Measurements from ENCODE around the gene TNS1. TPM values are rescaled to one million over a fixed set of nuclear protein-coding genes. Genes with fewer than 3 reads are reported as not detected.
"Not testable (repeated sequence)": the region's sequence is repeated elsewhere in the genome, so short reads cannot be mapped to it uniquely, and the experiment has no call there.

Gene TNS1
- total and polyA plus RNA-seq, 10 of the 15 experiments (the other 5 are each of a cell fraction or from before 2014, with no cell fraction given), result 0.05 to 0.44 TPM; not detected in 8

DNA sequence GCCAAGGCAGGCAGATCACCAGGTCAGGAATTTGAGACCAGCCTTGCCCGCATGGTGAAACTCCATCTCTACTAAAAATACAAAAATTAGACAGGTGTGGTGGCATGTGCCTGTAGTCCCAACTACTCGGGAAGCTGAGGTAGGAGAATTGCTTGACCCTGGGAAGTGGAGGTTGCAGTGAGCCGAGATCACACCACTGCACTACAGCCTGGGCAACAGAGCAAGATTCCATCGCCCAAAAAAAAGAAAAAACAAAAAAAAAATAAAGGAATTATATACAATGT is 16.0 kb upstream of the TNS1 start:
- DNase-seq (ENCODE audit: low read depth, low spot score); H3K79me2 ChIP-seq (ENCODE audit: control insufficient read depth, insufficient read depth, low read length); ATAC-seq; H3K36me3 ChIP-seq (ENCODE audit: control insufficient read depth in 2 of 2, insufficient read depth in 2 of 2, low read length in 1 of 2); H3K9me3 ChIP-seq (replicated peaks; ENCODE audit: control insufficient read depth, insufficient read depth, low read length); H3K4me2 ChIP-seq (ENCODE audit: control insufficient read depth, insufficient read depth); H2AFZ ChIP-seq (ENCODE audit: control insufficient read depth, low read depth, low read length); BruUV-seq (replicated peaks); FAIRE-seq; H3K27ac ChIP-seq (ENCODE audit: control insufficient read depth, insufficient read depth); CTCF ChIA-PET; intact Hi-C loops (cut with micrococcal nuclease; ENCODE audit: unreplicated experiment); H3K9ac ChIP-seq (ENCODE audit: control insufficient read depth, insufficient read depth, low read length); RAD21 ChIA-PET (ENCODE audit: unreplicated experiment); POLR2A ChIA-PET; H3K4me3 ChIP-seq; H3K27me3 ChIP-seq (replicated peaks in 1 of 2; ENCODE audit: control insufficient read depth in 2 of 2, insufficient read depth in 2 of 2, low read length in 1 of 2); H4K20me1 ChIP-seq (ENCODE audit: control insufficient read depth, insufficient read depth); in situ Hi-C loops (cut with MboI); H3K4me1 ChIP-seq (ENCODE audit: control insufficient read depth, insufficient read depth, low read length): not testable (repeated sequence)
- WGBS (ENCODE audit: insufficient coverage, insufficient replicate concordance, low lambda C conversion rate, missing lambda C conversion rate), result 17% methylated on average over 4 of the region's 4 CpGs
- SMC1A ChIA-PET (ENCODE audit: uncharacterized antibody, unreplicated experiment), result interaction anchor here (0.7 kb wide), 1 partner anchor 19 kb away, joined by 3 read pairs; no protein-coding TSS in a partner anchor

DNA sequence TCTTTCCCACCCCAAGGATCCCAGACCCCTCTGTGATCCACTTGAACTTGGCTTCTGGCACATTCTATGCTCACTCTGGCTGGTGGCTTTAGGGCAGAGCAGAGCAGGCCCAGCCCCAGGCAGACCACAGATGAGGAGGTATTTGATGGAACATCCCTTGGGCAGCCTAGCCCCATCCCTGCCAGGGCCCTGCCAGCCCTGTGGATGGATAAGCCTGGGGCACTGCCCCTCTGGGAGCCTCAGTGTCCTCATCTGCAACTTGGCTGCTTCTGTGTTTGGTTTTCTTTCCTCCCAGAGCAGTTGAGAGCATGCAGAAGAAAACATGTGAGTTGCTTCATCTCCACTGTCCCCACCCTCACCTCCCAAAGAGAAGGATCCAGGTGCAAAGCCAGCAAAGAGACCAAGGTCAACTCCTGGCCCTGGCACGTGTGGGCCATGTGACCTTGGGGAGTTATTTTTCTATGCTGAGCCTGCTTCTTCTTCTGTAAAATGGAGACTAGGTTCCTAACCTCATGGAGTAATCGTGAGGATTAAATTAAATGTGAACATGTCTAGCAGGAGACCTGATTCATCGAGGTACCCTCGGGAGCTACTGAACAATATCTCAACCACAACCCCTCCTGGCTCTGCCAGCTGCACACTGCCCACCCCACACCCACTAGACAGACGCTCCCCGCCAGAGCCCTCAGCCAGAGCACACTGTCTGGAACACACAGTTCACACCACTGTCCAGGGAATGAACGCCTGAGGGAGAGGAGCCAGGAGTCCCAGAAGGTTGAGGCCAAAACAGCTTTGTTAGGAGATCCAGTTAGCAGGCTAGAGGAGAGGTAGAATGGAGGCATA is 14.6 kb upstream of the TNS1 start:
- RAD21 ChIA-PET (ENCODE audit: unreplicated experiment), result no interaction called here
- H2AFZ ChIP-seq (ENCODE audit: control insufficient read depth, low read depth, low read length), result no peak overlapping the region
- no peak overlapping the region for H3K4me2 ChIP-seq (ENCODE audit: control insufficient read depth, insufficient read depth)
- intact Hi-C loops (cut with micrococcal nuclease; ENCODE audit: unreplicated experiment), result no loop called here
- CTCF ChIA-PET, result no interaction called here
- SMC1A ChIA-PET (ENCODE audit: uncharacterized antibody, unreplicated experiment), result no interaction called here
- no peaks in the 10 kb centered on the region for H3K9me3 ChIP-seq (replicated peaks; ENCODE audit: control insufficient read depth, insufficient read depth, low read length)
- POLR2A ChIA-PET, result no interaction called here
- WGBS (ENCODE audit: insufficient coverage, insufficient replicate concordance, low lambda C conversion rate, missing lambda C conversion rate), result 6% methylated on average over 7 of the region's 7 CpGs
- H3K4me3 ChIP-seq, result no peak overlapping the region
- no peaks in the 10 kb centered on the region for H4K20me1 ChIP-seq (ENCODE audit: control insufficient read depth, insufficient read depth)
- FAIRE-seq (no peak), DNase-seq (ENCODE audit: low read depth, low spot score) (no peak), ATAC-seq (no peak)
- no peaks in the 10 kb centered on the region for H3K27me3 ChIP-seq (replicated peaks in 1 of 2; ENCODE audit: control insufficient read depth in 2 of 2, insufficient read depth in 2 of 2, low read length in 1 of 2)
- H3K36me3 ChIP-seq (ENCODE audit: control insufficient read depth in 2 of 2, insufficient read depth in 2 of 2, low read length in 1 of 2), result no peaks in the 10 kb centered on the region
- H3K79me2 ChIP-seq (ENCODE audit: control insufficient read depth, insufficient read depth, low read length), result no peaks in the 10 kb centered on the region
- in situ Hi-C loops (cut with MboI), result no loop called here
- H3K27ac ChIP-seq (ENCODE audit: control insufficient read depth, insufficient read depth), result no peak overlapping the region
- BruUV-seq (replicated peaks), result no TSS peak
- H3K9ac ChIP-seq (ENCODE audit: control insufficient read depth, insufficient read depth, low read length), result no peak overlapping the region
- no peak for TF ChIP-seq HDGF (IDR thresholded peaks at IDR 0.05)
- no peak for TF ChIP-seq RUNX3 (IDR thresholded peaks at IDR 0.05; ENCODE audit: low read length)
- TF ChIP-seq, protein P1, sequence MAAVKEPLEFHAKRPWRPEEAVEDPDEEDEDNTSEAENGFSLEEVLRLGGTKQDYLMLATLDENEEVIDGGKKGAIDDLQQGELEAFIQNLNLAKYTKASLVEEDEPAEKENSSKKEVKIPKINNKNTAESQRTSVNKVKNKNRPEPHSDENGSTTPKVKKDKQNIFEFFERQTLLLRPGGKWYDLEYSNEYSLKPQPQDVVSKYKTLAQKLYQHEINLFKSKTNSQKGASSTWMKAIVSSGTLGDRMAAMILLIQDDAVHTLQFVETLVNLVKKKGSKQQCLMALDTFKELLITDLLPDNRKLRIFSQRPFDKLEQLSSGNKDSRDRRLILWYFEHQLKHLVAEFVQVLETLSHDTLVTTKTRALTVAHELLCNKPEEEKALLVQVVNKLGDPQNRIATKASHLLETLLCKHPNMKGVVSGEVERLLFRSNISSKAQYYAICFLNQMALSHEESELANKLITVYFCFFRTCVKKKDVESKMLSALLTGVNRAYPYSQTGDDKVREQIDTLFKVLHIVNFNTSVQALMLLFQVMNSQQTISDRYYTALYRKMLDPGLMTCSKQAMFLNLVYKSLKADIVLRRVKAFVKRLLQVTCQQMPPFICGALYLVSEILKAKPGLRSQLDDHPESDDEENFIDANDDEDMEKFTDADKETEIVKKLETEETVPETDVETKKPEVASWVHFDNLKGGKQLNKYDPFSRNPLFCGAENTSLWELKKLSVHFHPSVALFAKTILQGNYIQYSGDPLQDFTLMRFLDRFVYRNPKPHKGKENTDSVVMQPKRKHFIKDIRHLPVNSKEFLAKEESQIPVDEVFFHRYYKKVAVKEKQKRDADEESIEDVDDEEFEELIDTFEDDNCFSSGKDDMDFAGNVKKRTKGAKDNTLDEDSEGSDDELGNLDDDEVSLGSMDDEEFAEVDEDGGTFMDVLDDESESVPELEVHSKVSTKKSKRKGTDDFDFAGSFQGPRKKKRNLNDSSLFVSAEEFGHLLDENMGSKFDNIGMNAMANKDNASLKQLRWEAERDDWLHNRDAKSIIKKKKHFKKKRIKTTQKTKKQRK (IDR thresholded peaks at IDR 0.05; ENCODE audit: low read depth, low read length), result no peak
- TF ChIP-seq ZNF207 (IDR thresholded peaks at IDR 0.05; ENCODE audit: borderline replicate concordance), result no peak
- TF ChIP-seq SREBF1 (IDR thresholded peaks at IDR 0.05; ENCODE audit: low read length), result no peak
- no peak for TF ChIP-seq NFXL1 (IDR thresholded peaks at IDR 0.05; ENCODE audit: borderline replicate concordance)
- no peak for TF ChIP-seq RB1 (IDR thresholded peaks at IDR 0.05; ENCODE audit: borderline replicate concordance)
- TF ChIP-seq, protein P2, sequence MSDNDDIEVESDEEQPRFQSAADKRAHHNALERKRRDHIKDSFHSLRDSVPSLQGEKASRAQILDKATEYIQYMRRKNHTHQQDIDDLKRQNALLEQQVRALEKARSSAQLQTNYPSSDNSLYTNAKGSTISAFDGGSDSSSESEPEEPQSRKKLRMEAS (IDR thresholded peaks at IDR 0.05; ENCODE audit: low read depth, low read length), result no peak
- no peak for TF ChIP-seq RCOR1 (conservative IDR thresholded peaks at IDR 0.05; ENCODE audit: low read depth, low read length)
- H3K4me1 ChIP-seq (ENCODE audit: control insufficient read depth, insufficient read depth, low read length), result no peaks in the 10 kb centered on the region
